Measurements from ENCODE around the gene RTN4R.

DNA sequence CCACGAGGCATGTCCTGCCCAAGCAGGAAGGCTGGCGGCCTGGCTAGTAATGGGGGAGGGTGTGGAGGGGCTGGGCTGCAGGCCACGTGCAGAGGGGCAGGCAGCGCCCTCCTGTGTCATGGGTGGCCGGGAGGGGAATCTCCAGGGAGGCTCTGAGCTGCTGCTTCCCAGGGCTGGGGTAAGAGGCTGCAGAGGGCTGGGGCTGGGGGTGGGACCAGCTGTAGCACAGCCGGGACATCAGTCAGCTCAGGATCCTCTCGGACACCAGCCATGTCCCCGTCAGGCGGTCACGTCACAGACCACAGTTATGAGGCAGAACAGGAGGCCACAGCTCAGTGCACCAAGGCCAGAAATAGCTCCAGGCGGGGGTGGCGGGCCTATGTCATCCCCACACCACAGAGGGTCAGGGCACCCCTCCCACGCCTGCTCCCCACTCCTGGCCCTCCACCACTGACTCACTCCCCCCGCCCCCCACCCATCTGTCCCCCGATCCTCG lies 21.1 kb downstream of the RTN4R start:
- TF ChIP-seq FOXP1 (CRISPR knock-in tag; IDR thresholded peaks at IDR 0.05; ENCODE audit: borderline replicate concordance) (no peak), JUN (CRISPR knock-in tag; IDR thresholded peaks at IDR 0.05) (no peak), TEAD4 (CRISPR knock-in tag; IDR thresholded peaks at IDR 0.05) (no peak), SMAD3 (CRISPR knock-in tag; IDR thresholded peaks at IDR 0.05; ENCODE audit: borderline replicate concordance) (no peak), SP1 (CRISPR knock-in tag; conservative IDR thresholded peaks at IDR 0.05) (no peak), GRHL2 (CRISPR knock-in tag; IDR thresholded peaks at IDR 0.05; ENCODE audit: insufficient replicate concordance, severe bottlenecking) (no peak)
- TF ChIP-seq, protein P1, sequence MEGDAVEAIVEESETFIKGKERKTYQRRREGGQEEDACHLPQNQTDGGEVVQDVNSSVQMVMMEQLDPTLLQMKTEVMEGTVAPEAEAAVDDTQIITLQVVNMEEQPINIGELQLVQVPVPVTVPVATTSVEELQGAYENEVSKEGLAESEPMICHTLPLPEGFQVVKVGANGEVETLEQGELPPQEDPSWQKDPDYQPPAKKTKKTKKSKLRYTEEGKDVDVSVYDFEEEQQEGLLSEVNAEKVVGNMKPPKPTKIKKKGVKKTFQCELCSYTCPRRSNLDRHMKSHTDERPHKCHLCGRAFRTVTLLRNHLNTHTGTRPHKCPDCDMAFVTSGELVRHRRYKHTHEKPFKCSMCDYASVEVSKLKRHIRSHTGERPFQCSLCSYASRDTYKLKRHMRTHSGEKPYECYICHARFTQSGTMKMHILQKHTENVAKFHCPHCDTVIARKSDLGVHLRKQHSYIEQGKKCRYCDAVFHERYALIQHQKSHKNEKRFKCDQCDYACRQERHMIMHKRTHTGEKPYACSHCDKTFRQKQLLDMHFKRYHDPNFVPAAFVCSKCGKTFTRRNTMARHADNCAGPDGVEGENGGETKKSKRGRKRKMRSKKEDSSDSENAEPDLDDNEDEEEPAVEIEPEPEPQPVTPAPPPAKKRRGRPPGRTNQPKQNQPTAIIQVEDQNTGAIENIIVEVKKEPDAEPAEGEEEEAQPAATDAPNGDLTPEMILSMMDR (IDR thresholded peaks at IDR 0.05), result no peak
- TF ChIP-seq, protein P2, sequence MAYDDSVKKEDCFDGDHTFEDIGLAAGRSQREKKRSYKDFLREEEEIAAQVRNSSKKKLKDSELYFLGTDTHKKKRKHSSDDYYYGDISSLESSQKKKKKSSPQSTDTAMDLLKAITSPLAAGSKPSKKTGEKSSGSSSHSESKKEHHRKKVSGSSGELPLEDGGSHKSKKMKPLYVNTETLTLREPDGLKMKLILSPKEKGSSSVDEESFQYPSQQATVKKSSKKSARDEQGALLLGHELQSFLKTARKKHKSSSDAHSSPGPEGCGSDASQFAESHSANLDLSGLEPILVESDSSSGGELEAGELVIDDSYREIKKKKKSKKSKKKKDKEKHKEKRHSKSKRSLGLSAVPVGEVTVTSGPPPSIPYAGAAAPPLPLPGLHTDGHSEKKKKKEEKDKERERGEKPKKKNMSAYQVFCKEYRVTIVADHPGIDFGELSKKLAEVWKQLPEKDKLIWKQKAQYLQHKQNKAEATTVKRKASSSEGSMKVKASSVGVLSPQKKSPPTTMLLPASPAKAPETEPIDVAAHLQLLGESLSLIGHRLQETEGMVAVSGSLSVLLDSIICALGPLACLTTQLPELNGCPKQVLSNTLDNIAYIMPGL (CRISPR knock-in tag; IDR thresholded peaks at IDR 0.05), result no peak
- TF ChIP-seq, protein P3, sequence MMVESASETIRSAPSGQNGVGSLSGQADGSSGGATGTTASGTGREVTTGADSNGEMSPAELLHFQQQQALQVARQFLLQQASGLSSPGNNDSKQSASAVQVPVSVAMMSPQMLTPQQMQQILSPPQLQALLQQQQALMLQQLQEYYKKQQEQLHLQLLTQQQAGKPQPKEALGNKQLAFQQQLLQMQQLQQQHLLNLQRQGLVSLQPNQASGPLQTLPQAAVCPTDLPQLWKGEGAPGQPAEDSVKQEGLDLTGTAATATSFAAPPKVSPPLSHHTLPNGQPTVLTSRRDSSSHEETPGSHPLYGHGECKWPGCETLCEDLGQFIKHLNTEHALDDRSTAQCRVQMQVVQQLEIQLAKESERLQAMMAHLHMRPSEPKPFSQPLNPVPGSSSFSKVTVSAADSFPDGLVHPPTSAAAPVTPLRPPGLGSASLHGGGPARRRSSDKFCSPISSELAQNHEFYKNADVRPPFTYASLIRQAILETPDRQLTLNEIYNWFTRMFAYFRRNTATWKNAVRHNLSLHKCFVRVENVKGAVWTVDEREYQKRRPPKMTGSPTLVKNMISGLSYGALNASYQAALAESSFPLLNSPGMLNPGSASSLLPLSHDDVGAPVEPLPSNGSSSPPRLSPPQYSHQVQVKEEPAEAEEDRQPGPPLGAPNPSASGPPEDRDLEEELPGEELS (CRISPR knock-in tag; IDR thresholded peaks at IDR 0.05), result no peak

Data from WTC11 (cell line).